ENCODE data around the gene ZNF519.
"Not testable (repeated sequence)": the region's sequence is repeated elsewhere in the genome, so short reads cannot be mapped to it uniquely, and the experiment has no call there.

- not testable (repeated sequence) for TF ChIP-seq EZH2 (optimal IDR thresholded peaks at IDR 0.05; ENCODE audit: low read depth, low read length); CTCF (IDR thresholded peaks at IDR 0.05; ENCODE audit: low read length)
These were observed at the start of gene ZNF519 for GRCh38 chr18:14132271-14132700.
